Measurements from ENCODE around the gene CNOT11.
"Not testable (repeated sequence)": the region's sequence is repeated elsewhere in the genome, so short reads cannot be mapped to it uniquely, and the experiment has no call there.

Gene CNOT11

DNA sequence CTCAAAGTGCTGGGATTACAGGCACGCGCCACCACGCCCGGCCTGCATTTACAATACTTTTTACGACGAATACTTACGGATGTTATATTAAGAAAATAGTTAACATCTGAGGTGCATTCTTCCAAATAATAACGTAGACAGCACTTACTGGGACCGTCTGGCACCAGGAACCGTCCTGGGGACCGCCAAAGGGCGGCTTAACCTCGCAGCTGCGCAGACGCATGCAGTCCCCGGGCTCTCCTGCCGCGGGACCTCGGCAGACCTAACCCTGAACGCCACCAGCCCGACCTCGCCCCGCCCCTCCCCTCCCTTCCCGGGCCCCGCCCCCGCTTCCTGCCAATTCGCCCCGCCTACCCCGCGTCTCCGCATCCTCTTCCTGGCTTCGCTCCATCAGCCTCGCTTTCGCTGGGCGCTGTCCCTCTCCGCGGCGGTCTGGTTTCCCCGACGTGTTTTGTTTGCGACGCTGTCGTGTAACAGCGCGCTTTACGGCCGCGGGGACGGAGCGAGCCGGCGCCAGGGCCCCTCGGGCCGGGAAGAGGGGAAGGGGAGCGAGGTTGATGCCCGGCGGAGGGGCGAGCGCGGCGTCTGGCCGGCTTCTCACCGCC, at the start of gene CNOT11:
CNOT11 (plus strand) TSS at position 479 of the 605 bp plus-strand sequence; CDS start at position 558, 79 bp downstream.
- DNase-seq (ENCODE audit: low read depth), result peak; percentile 99

DNA sequence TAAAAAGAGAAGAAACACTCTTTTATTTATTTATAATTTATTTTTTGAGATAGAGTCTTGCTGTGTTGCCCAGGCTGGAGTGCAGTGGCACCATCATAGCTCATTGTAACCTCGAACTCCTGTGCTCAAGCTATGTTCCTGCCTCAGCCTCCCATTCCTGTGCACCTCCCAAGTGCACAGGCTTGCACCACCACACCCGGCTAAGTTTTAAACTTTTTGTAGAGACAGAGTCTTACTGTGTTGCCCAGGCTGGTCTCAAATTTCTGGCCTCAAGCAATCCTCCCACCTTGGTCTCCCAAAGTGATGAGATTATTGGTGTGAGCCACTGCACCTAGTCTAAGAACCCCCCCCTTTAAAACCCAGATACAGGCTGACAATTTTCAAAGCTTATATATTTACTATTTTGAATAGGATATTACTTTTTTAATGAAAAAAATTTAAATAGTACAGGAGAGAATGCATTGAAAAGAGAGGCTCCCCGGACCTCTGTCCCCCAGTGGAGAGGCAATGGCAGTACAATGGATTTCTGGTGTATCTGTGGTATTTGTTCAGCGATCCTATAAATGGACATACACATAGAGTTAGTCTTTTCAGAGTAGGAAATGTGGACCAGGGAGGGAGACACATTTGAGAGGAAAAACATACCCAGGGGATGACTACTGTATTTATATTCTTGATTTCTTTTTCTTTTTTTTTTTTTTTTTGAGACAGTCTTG, 48.1 kb upstream of the CNOT11 start:
- no peak for DNase-seq (ENCODE audit: low read depth)

GRCh38 chr2:101205521-101206479, 46.9 kb upstream of the CNOT11 start:
- no peak for DNase-seq (ENCODE audit: low read depth)

DNA sequence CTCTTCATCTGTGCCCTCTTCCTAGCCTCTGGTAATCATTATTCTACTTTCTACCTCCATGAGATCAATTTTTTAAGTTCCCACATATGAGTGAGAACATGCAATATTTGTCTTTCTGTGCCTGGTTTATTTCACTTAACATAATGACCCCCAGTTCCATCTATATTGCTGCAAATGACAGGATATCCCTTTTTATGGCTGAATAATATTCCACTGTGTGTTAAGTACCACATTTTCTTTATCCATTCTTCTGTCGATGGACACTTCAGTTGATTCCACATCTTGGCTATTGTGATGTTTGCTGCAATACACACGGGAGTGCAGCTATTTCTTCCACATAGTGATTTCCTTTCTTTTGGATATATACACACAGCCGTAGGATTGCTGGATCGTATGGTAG, 43.9 kb upstream of the CNOT11 start:
- no peak for DNase-seq (ENCODE audit: low read depth)

DNA sequence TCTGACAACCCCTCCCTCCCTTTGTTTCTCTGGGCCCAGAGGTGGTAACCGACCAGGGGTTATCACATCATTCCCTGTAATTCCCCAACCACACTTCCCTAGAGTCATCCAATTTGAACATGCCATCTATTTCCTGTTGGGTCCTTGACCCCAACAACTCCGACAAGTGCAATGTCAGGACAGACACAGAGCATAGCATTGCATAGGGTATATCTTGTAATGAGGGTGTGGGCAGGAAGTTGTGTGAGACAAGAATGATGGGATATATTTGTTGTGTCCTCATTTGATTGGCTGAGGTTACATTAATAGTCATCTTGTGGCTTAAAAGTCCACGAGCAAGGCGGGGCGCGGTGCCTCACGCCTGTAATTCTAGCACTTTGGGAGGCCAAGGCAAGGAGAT, 33.4 kb upstream of the CNOT11 start:
- no peak for DNase-seq (ENCODE audit: low read depth)

DNA sequence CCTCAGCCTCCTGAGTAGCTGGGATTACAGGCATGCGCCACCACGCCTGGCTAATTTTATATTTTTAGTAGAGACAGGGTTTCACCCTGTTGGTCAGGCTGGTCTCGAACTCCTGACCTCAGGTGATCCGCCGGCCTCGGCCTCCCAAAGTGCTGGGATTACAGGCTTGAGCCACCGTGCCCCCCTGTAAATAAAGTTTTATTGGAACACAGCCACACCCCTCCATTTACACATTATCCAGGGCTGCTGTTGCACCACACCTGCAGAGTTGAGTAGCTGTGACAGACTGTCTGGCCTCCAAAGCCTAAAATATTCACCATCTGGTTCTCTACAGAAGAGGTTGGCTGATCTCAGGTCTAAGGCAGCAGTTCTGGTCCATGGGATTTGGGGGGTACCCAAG, 32.6 kb upstream of the CNOT11 start:
- not testable (repeated sequence) for DNase-seq (ENCODE audit: low read depth)

DNA sequence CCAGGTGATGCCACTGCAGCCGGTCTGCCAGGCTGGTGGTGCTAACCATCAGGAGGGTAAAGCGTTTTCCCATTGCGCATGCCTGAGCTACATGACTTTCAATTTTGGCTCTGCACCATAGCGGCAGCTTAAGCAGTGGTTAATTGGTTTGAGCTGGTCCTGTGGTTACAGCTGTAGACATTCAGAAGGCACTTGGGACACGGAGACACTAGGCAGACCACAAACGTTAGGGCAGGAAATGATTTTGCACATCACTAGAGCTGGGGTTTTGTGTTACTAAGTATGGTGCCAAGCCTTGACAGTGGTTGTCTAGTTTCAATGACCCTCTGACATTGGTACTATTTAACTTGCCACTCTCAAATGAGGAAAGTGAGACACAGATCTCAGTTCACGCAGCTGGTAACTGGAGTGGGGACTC, 28.9 kb upstream of the CNOT11 start:
- DNase-seq (ENCODE audit: low read depth), result peak; percentile 2

DNA sequence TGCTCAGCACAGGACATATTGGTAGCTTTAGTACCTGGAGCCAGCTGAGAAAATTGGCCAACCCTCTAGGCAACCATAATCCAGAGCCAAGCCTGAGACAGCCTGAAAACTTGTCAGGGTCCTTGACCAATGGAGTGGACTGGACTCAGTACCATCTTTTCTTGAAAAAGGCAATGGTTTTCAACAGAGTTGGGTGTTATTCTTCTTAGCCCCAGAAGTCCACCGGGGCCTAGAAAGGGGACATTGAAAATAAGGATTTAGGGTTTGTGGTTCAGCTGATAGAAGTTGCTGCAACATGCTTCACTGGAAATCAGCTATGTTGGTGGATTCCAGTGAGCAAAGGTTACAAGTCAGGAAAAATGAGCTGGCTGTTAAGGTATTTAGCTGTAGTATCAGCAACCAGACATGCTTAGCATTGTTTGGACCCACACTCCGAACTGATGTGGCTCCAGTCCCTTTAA, 22.1 kb upstream of the CNOT11 start:
- no peak for DNase-seq (ENCODE audit: low read depth)

GRCh38 chr2:101231240-101231639, 21.4 kb upstream of the CNOT11 start:
- no peak for DNase-seq (ENCODE audit: low read depth)

- no peak for DNase-seq (ENCODE audit: low read depth)
Observed at GRCh38 chr2:101231937-101232730, 20.6 kb upstream of the CNOT11 start.

GRCh38 chr2:101232770-101233169, 19.9 kb upstream of the CNOT11 start:
- DNase-seq (ENCODE audit: low read depth), result no peak

- DNase-seq (ENCODE audit: low read depth), result no peak
Observed at GRCh38 chr2:101234169-101234938, 18.3 kb upstream of the CNOT11 start.

DNA sequence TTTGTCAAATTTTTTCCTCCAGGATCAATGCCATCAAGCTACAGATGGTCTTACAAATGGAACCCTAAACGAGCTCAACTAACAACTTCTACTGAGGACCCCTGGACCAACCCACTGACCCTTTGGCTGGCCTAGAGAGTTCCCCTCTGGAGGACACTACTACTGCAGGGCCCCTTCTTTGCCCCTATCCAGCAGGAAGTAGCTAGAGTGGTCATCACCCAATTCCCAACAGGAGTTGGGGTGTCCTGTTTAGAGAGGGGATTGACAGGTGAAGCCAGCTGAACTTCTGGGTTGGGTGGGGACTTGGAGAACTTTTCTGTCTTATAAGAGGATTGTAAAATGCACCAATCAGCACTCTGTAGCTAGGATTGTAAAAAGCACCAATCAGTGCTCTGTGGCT, 16.7 kb upstream of the CNOT11 start:
- not testable (repeated sequence) for DNase-seq (ENCODE audit: low read depth)

GRCh38 chr2:101237944-101238343, 14.7 kb upstream of the CNOT11 start:
- DNase-seq (ENCODE audit: low read depth), result not testable (repeated sequence)

- DNase-seq (ENCODE audit: low read depth), result no peak
Observed at GRCh38 chr2:101238930-101239759, 13.5 kb upstream of the CNOT11 start.

DNA sequence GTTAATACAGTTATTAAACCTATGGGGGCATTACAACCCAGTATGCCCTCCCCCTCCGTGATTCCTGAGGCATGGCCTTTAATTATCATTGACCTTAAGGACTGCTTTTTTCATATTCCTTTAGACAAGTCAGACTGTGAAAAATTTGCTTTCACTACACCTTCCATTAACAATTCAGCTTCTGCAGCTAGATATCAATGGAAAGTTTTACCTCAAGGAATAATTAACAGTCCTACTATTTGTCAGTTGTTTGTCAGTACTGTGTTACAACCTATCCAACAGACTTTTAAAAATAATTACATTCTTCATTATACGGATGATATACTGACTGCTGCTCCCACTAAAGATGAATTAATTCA, 12.9 kb upstream of the CNOT11 start:
- DNase-seq (ENCODE audit: low read depth), result not testable (repeated sequence)

DNA sequence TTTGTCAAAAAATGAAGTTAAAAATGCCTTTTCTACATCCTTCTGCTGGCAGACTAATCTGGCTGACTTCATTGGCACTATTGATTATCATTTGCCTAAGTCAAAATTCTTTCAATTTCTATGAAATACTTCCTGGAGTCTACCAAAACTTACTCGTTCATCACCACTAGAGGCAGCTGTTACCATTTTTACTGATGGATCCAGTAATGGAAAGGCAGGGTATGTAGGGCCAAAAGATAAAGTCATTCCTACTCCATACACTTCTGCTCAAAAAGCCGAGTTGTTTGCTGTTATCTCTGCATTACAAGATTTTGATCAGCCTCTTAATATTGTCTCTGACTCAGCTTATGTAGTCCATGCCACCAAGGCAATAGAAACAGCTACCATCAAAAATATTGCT, 12.0 kb upstream of the CNOT11 start:
- not testable (repeated sequence) for DNase-seq (ENCODE audit: low read depth)

GRCh38 chr2:101241158-101241557, 11.5 kb upstream of the CNOT11 start:
- no peak for DNase-seq (ENCODE audit: low read depth)

GRCh38 chr2:101244373-101244772, 8.3 kb upstream of the CNOT11 start:
- DNase-seq (ENCODE audit: low read depth), result not testable (repeated sequence)

- DNase-seq (ENCODE audit: low read depth), result not testable (repeated sequence)
Observed at GRCh38 chr2:101244899-101245298, 7.8 kb upstream of the CNOT11 start.
